NCI-H2081 (cell line): ENCODE measurements around the gene EDARADD.
"Not testable (repeated sequence)": the region's sequence is repeated elsewhere in the genome, so short reads cannot be mapped to it uniquely, and the experiment has no call there.

Source experiments
- DNase-seq, 2 experiments: peaks; one replicate each; lab custom pipeline; 2025; lab: John Stamatoyannopoulos, UW

Gene EDARADD

DNA sequence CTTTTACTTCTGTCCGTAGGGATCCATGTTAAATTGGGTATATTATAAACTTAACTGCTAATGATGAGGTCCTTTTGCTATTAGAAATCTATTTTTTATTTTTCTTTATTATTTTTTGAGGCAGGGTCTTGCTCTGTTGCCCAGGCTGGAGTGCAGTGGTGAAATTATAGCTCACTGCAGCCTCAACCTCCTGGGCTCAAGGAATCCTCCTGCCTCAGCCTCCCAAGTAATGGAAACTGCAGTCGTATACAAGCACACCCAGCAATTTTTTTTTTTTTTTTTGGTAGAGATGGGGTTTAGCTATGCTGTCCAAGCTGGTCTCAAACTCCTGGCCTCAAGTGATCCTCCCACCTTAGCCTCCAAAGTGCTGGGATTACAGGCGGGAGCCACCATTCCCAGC, 95.1 kb downstream of the EDARADD start:
- DNase-seq: not testable (repeated sequence)

DNA sequence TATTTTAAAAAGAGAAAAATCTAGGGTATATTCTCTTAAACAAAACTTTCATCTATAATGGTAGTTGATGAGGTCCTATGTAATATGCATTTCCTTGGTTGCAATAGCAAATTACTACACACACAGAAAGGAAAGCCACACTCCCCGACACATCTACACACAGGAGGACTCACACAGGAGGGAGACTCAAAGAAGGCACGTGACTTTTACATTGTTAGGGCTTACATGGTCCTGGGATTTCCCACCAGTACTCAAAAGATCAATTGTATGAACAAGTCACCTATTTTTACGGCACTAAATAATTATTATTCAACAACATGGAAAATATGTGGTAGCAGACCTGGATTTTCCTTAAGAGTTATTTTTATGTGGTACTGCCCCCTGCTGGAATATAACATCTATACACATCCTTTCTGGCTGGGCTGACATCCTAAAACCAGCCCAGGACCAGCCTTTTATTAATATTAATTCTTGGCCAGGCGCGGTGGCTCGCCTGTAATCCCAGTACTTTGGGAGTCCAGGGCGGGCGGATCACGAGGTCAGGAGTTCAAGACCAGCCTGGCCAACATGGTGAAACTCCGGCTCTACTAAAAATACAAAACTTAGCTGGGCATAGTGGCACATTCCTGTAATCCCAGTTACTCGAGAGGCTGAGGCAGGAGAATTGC, 95.8 kb downstream of the EDARADD start:
- peak; percentile 64 to 78 for DNase-seq

DNA sequence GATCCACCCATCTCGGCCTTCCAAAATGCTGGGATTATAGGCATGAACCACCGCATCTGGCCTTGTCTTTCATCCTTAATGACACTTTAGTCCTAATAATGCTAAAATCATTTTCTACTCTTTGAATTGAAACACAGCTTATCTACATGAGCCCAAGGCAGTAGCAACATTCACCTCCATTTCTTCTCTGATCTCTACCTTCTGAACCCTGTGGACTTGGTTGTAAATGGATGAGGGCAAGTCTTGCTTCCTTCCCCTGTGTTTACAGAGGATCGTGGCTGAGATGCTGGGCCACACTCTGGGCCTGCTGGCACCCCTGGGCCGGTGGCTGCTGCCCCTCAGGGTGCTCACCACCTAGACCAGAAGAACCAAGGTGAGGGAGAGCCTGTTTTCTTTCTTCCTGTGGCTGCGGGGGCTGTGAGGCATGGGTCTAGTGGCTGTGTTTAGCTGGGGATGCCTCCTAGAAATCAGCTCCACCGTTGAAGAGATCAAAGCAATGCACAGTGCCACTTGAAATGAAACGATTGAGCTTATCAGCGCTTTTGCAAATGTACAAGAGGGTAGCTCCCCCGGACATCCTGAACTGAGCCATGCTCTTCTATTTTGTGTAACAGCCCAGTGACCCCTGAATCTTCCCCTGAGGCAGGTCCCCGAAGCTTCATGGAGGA, 97.5 kb downstream of the EDARADD start:
- DNase-seq: no peak

DNA sequence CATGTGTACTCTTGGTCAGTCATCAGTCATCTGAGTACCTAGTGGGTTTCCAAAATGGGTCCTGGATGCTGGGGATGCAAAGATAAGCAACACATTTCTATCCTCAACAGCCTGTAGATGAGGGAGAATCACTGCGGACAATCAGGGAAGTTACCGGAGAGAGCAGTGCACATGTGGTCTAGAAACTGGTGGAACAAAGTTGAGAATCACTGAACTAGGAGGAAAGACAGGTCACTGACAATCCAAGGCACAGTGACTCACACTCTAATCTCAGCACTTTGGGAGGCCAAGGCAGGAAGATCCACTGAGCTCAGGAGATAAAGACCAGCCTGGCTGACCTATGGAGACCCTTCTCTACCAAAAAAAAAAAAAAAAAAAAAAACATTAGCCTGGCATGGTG, 98.3 kb downstream of the EDARADD start:
- DNase-seq: no peak

DNA sequence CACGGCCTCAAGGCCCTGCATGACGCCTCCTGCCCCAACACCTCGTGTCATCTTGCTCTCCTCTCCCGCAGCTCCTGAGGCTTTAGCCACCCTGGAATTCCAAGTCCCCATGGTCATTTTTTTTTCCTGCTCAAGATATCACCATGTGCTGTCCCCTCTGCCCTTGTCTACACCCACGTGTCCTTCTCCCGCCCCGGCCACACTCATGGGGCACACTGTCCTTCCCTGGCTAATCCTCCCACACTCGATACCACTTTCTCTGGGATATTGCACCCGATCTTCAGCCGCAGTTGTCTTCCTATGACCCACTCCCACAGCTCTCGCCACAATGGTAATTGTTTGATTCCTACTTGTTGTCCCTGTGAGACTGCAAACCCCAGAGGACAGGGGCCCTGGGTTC, 100.0 kb downstream of the EDARADD start:
- no peak for DNase-seq

DNA sequence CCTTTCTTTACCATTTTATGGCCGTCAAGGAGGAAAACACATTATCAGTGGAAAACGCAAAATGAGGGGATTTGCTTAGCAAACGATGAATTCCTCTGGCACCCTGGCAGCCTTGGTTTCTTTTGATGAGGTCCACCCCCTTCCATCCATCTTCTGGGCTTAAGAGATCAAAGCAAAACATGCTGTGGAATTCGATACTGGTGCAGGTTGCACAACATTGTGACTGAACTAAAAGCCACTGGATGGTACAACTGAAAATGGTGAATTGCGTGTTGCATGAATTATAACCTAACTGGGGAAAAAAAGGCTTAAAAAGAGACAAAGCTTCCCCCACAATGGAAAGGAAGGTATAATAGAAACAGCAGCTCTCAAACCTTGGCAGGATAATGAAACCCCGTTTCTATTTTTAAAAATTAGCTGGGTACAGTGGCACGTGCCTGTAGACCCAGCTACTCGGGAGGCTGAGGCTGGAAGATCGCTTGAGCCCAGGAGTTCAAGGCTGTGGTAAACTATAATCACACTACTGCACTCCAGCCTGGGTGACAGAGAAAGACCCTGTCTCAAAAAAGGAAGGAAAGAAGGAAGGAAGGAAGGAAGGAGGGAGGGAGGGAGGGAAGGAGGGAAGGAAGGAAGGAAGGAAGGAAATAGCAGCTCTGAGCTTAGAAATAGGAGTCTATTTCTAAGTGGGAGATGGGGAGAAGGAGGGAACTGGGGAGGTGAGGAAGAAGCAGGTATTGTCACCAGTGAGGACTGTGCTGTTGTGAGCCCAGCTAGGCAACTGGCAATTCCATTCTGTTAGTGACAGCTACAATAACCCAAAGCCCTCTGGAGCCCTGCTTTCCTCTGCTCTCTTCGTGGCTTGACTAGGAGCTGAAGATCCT, 100.7 kb downstream of the EDARADD start:
- no peak for DNase-seq

DNA sequence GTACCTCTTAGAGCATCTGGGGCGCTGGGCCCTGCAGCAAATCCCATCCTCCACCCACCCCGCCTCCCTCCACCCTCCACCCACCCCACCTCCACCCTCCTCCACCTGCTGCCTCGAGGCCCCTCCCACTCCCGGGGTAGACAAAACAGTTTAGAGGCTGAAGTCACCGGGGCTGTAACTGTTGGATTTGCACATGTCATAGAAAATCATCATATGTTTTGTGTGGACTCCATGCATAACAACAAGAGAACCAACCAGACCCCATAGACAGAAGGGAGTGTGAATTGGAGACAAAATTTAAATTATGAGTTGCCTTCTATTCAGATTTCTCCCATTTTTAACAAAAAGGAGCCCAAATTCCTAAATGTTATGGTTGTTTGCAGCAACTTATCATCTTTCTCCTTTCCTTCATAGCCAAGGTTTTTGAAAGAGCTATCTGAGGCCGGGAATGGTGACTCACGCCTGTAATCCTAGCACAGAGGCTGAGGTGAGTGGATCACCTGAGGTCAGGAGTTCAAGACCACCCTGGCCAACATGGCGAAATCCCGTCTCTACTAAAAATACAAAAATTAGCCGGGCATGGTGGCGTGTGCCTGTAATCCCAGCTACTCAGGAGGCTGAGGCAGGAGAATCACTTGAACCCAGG, 101.5 kb downstream of the EDARADD start:
- peak; percentile 56 to 58 for DNase-seq

DNA sequence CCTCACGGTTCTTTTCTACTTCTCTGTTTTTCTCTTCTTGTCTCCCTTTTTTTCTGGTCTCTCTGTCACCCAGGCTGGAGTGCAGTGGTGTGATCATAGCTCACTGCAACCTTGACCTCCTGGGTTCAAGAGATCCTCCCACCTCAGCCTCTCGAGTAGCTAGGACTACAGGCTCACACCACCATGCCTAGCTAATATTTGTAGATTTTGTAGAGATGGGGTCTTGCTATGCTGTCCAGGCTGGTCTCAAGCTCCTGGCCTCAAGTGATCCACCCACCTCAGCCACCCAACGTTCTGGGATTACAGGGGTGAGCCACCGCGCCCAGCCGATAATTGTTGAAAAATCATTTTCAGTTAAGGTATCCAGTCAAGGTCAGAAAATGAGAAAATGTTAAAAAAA, 103.8 kb downstream of the EDARADD start:
- no peak for DNase-seq

DNA sequence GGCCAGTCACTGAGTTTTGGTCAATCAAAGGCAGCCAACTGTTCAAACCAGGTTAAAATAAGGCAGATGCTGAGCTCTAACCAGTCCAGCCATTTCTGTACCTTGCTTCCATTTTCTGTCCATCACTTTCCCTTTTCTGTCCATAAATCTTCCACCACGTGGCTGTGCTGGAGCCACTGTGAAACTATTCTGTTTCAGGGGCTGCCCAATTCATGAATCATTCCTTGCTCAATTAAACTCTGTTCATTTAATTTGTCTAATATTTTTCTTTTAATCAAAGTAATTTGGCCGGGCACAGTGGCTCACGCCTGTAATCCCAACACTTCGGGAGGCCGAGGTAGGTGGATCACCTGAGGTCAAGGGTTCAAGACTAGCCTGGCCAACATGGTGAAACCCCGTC, 107.0 kb downstream of the EDARADD start:
- DNase-seq: no peak

DNA sequence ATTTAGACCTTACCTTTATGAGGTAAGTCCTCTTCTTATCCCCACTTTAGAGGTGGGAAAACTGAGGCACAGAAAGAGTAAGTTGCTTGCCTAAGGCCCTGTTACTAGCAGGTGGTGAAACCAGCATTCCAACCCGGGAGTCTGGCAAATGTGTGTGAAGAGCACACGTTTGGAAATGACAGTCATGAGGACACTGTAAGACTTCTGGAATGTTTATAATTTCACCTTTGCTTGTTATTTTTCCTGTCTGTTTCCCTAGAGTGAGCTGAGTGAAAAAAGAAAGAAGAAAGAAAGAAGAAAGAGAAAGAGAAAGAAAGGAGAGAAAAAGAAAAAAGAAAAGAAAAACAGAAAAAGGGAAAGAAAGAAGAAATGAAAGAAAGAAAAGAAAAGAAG, 108.5 kb downstream of the EDARADD start:
- no peak for DNase-seq

DNA sequence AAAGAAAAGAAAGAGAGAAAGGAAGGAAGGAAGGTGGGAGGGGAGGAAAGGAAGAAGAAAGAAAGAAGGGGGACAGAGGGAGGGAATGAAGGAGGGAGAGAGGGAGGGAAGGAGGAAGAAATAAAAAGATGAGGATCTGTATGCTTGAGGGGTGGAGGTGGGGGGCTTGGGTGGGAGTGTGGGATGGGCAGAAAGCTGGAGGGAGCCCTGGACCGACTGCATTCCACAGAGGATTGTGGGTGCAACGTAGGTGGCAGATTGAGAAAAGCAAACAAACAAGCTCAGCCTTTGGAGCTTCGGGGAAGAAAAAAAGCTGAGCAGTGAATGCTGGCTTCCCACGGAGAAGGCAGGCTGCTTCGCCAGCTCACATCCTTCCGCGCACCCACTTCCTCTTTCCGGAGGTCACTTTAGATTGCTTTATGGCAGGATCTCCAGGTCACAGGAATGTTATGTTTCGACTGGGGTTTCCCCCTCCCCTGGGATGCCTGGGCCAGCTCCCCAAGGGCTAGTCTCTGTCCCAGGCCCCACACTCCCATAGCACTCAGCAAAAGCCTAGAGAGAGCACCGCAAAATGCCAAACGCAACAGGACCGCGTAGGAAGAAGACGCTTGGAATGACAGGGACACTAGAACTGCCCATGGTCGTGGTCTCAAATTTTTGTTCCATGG, 109.0 kb downstream of the EDARADD start:
- peak; percentile 19 to 62 for DNase-seq

DNA sequence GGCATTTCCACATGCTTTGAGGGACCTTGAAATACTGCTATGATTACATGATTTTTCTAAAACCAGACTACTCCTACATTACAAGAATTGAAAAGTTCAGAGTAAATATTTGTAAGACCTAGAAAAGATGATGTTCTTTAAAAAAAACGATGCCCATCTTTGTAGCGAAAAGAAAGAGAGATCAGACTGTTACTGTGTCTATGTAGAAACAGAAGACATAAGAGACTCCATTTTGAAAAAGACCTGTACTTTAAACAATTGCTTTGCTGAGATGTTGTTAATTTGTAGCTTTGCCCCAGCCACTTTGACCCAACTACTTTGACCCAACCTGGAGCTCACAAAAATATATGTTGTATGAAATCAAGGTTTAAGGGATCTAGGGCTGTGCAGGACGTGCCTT, 110.3 kb downstream of the EDARADD start:
- not testable (repeated sequence) for DNase-seq

DNA sequence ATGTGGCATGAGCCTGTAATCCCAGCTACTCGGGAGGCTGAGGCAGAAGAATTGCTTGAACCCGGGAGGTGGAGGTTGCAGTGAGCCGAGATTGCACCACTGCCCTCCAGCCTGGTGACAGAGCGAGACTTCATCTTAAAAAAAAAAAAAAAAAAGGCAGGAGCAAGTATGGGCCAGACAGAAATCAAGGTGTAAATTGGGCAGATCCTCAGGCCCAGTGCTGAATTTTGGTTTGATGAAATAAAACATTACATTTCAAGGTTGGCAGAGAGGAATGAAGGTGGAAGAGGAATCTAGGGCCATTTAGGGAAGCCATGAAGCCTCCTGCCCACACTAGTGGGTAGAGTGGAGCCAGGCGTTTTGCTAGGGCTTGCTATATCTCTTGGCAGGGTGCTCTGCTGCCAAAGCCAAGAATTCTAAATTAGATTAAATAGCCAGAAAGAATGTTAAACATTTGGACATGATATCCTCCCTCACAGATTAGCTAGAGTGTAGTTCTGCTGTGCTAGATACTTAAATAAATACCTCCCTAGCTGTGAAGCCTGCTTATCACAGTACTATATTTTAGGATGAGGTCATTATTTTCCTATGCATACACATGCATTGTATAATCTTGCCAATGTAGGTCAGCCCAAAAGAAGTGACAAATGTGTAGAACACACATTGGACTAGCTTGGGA, 113.1 kb downstream of the EDARADD start:
- peak; percentile 54 to 80 for DNase-seq

DNA sequence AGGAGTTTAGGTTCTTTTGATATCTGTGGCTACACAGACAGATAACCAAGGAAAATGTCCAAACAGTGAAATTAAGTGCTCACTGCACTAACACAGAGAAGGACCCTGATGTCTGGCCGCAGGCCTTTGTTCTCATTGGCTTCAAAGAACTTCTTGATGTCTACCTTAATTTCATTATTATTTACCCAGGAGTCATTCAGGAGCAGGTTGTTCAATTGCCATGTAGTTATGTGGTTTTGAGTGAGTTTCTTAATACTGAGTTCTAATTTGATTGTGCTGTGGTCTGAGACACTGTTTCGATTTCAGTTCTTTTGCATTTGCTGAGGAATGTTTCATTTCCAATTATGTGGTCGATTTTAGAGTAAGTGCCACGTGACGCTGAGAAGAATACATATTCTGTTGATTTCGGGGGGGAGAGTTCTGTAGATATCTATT, 114.5 kb downstream of the EDARADD start:
- no peak for DNase-seq

DNA sequence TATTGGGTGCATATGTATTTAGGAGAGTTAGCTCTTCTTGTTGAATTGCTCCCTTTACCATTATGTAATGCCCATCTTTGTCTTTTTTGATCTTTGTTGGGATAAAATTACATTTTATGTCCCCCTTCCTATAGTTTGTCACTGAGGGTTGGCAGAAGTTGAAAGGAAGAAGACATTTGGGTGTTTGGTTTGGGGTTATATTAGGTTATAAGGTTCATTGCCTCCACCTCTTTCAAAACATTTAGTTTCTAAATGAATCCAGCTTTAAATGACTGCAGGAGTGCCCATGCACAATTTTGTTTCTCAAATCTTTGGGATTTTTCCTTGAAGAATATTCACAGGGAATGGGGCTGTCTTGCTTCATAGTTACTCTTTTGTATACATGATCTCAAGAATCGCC, 115.1 kb downstream of the EDARADD start:
- no peak for DNase-seq

DNA sequence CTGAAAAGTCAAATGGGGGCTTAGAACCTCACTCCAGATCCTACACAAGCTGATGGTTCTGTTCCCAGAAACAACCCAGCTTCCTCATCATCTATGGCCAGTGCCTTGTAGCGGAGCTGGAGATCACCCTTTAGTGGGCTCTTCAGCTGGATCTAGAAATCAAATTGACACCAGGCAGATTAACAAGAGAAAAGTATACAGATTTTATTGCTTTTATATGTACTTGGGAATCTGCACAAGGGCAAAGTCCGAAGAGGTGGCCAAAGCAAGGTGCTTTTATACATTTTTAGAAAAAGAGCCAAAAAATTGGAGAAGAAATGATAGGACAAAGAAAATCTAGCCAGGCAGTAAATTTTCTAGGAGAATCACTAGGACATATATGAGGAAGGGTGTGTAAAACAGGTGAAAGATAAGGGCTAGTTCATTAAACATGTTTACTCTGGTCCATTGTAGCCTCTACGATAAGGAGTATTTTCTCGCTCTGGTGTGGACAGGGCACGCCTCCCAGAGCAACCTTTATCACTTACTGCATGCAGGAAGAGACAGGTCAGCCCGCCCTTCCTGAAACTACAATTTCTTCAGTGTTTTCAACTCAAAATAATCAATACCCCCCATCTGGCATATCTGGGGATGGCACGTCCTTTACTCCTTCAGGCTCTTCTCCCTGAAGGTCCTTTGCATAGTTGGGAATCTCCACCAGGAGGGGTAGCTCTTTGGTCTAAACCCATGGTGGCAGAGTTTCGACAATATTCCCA, 115.7 kb downstream of the EDARADD start:
- DNase-seq: no peak

DNA sequence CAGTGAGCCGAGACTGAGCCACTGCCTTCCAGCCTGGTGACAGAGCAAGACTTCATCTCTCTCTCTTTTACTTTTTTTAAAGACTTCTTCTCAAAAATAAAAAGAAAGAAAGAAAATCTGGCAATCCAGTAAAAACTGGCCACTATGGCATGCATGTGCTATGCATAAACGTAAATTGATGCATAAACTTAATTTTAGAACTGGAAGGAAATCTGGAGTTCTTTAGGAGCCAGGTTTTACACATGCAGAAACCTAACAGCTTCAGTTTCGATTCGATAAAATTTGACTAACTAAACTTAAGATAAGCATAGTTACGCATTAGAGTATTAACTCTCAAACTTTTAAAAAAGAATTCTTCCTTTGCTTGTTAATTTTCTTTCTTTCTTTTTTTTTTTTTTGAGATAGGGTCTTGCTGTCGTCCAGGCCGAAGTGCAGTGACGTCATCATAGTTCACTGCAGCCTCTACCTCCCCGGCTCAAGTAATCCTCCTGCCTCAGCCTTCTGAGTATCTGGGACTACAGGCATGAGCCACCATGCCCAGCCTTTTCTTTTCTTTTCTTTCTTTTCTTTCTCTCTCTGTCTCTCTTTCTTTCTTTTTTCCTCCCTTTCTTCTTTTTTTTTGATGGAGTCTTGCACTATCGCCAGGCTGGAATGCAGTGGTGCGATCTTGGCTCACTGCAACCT, 117.8 kb downstream of the EDARADD start:
- no peak for DNase-seq

DNA sequence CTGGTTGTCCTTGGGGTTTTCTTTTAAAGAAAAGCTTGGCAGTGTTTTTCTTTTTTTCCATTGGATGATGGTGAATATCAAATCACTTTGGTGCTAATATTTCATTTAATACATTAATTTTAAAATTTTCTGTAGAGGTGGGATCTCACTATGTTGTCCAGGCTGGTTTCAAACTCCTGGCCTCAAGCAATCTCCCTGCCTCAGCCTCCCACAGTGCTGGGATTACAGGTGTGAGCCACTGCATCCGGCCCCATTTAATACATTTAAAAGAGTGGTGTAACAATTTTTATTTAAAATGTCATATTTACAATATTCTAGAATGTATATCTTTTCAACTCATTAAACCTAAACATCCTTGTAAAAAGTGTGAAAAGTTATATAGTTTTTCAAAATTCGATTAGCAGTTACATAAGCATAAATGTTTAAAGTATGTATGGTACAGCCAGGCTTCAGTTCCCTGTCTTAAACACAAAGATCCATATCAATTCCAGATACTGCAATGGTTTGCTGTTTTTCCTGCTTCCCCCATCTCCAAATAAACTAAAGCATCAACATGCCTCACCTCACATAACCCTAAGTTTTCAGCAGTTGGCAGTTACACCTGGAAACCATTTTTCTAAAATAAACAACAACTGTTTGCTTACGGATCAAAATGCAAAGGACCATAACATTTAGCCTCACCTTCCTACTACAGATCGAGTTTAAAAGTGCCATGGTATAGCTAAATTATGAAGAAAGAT, 120.8 kb downstream of the EDARADD start:
- DNase-seq: peak; percentile 88 to 95

DNA sequence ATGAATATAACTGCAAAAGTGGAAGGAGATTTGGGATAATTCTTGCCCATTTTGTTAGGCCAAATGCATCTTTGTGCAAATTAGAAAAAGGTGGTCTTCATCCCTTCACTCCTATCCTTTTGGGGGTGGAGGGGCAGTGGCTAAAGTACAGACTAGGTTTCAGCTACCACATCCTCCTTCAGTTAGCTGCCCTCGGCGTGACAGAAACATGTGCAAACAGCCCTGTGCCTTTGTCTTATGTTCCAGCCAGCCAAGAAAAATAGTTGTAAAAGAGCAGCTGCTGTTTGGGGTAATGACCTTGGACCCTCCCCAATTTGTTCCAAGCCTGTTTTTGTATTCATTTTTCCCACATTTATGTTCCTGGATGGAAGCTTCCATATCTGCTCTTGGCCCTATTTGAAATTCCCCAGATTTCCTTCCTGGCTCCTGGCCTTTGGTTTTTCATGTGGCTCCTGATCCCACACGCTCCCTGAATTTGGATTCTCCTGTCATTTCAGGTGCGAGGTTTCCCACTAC, 121.4 kb downstream of the EDARADD start:
- peak; percentile 88 to 95 for DNase-seq
